Gastrocnemius medialis (tissue), 4 donors: ENCODE data around the gene RAX. TPM values are rescaled to one million over a fixed set of nuclear protein-coding genes. Genes with fewer than 3 reads are reported as not detected.

ENCODE experiments used
- ATAC-seq, 2 donors: fragments of 150-250 bp; one replicate each; pipeline ENCODE4 v1.9.1; 2016
- DNase-seq, 2 donors: peaks; one replicate each; pipeline ENCODE4 v3.0.0-alpha.2; 2019
- H3K27ac ChIP-seq, 4 donors: fragments of 200-600 bp; sonication (generic); 1 replicate in 1 of 4; 2 replicates in 3 of 4; pipeline ENCODE4 v1.5.1; 2016 to 2018; ENCODE audit warnings: mild to moderate bottlenecking in 2 of 4, moderate library complexity in 1 of 4
- H3K27me3 ChIP-seq, 3 donors: fragments of 200-600 bp; sonication (generic) in 2 of 3; 1 replicate in 1 of 3; 2 replicates in 2 of 3; pipeline versions ENCODE4 v1.5.1 to v1.6.0; 2016 to 2019; ENCODE audit warnings: mild to moderate bottlenecking in 1 of 3, moderate library complexity in 1 of 3
- H3K36me3 ChIP-seq, 2 donors: fragments of 200-600 bp; sonication (generic) in 1 of 2; one replicate each; pipeline ENCODE4 v1.5.1; 2017 to 2018
- H3K4me1 ChIP-seq, 2 donors: fragments of 200-600 bp; sonication (generic) in 1 of 2; one replicate each; pipeline ENCODE4 v1.5.1; 2016 to 2017; ENCODE audit warnings: mild to moderate bottlenecking in 2 of 2
- H3K4me3 ChIP-seq, 4 donors: fragments of 200-600 bp; sonication (generic) in 3 of 4; 1 replicate in 1 of 4; 2 replicates in 3 of 4; pipeline ENCODE4 v1.5.1; 2016 to 2019; ENCODE audit warnings: mild to moderate bottlenecking in 2 of 4
- H3K9me3 ChIP-seq, 3 donors: fragments of 200-600 bp; sonication (generic) in 2 of 3; 1 replicate in 1 of 3; 2 replicates in 2 of 3; pipeline ENCODE4 v1.5.1; 2016 to 2019
- POLR2A ChIP-seq, 2 donors: fragments of 450-650 bp; IDR thresholded peaks; one replicate each; pipeline ENCODE4 v1.6.1; 2017; ENCODE audit warnings: antibody characterized with exemption in 2 of 2, mild to moderate bottlenecking in 2 of 2, moderate library complexity in 2 of 2
- in situ Hi-C, 4 donors: fragments of 200-750 bp; cut with MboI; loops; one replicate each; pipeline versions ENCODE4 v1.15.0 to v1.8.0; 2017; ENCODE audit warnings: low sequenced_read_pairs in 4 of 4
- intact Hi-C: fragments of 100-400 bp; cut with DNase I; formaldehyde crosslinking; loops from one replicate; pipeline ENCODE4 v1.15.1; 2023; ENCODE audit warnings: low total_unique reads
- total RNA-seq, 4 donors: library from RNA; depleted of rRNA; stranded (reverse); fragments of >200 nt; gene quantifications; one replicate each; pipeline versions ENCODE4 v1.1.0 to v1.2.3, GENCODE V29; 2016
- TF ChIP-seq, protein P1 (sequence below), 5 experiments: fragments of 450-650 bp in 3 of 5; fragments of 200-600 bp in 2 of 5; sonication (generic) in 2 of 5; IDR thresholded peaks in 4 of 5; conservative IDR thresholded peaks in 1 of 5; 1 replicate in 4 of 5; 2 replicates in 1 of 5; pipeline ENCODE4 v1.5.1; 2016 to 2019; ENCODE audit warnings: antibody characterized with exemption in 5 of 5, mild to moderate bottlenecking in 3 of 5, moderate library complexity in 3 of 5

Gene RAX
- total RNA-seq, 4 donors from 2014 or later = not detected

DNA sequence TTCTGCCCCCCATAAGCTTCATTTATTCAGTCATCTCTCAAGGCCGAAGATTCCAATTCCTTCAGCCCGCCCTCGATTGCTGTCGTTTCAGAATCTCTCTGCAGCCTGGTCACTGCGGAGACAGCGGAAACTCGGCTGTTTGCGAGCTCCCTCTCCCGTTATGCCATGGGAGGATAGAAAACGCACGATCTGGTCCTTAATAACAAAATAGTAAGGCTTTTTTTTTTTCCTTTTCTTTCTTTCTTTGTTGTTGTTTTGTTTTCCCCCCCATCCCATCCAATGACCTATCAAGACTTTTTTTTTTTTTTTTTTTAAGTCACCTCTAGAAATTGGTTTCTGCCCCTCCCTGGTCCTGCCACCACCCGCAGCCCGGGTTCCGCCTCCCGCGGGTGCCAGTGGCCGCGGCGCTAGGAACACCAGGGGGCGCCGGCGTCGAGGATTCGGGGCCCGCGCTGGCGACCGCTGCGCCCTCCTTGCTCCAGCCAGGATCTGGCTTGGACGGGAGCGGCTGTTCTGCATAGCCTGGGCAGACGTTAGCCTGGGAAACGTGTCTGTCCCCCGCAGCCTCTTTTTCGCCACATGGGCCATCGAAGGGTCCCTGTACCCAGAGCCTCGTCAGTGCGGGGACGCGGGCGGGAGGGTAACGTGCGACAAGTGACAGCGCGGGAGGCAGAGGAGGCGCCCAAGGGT lies 35.1 kb upstream of the RAX start:
- Histone ChIP-seq H3K36me3 (no peaks in the 10 kb centered on the region), H3K9me3 (no peaks in the 10 kb centered on the region), H3K27ac (no peak overlapping the region), H3K27me3 (peaks cover 0 to 6% (median 3%) of the 10 kb centered on the region in 3 donors), H3K4me3 (peak overlapping the region; percentile 13 to 57 (median 42)), H3K4me1 (no peaks in the 10 kb centered on the region)
- TF ChIP-seq, protein P1, sequence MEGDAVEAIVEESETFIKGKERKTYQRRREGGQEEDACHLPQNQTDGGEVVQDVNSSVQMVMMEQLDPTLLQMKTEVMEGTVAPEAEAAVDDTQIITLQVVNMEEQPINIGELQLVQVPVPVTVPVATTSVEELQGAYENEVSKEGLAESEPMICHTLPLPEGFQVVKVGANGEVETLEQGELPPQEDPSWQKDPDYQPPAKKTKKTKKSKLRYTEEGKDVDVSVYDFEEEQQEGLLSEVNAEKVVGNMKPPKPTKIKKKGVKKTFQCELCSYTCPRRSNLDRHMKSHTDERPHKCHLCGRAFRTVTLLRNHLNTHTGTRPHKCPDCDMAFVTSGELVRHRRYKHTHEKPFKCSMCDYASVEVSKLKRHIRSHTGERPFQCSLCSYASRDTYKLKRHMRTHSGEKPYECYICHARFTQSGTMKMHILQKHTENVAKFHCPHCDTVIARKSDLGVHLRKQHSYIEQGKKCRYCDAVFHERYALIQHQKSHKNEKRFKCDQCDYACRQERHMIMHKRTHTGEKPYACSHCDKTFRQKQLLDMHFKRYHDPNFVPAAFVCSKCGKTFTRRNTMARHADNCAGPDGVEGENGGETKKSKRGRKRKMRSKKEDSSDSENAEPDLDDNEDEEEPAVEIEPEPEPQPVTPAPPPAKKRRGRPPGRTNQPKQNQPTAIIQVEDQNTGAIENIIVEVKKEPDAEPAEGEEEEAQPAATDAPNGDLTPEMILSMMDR (IDR thresholded peaks at IDR 0.05 in 4 of 5, conservative IDR thresholded peaks at IDR 0.05 in 1 of 5) = peak; percentile 60 to 82 (median 79)
- TF ChIP-seq POLR2A (IDR thresholded peaks at IDR 0.05) = no peak
- peak; percentile 36 to 58 for DNase-seq
- ATAC-seq = peak; percentile 92 to 97
- intact Hi-C loops = loop anchor here (2.0 kb wide), 1 partner anchor 94 kb away; no protein-coding TSS in a partner anchor
- in situ Hi-C loops = loop anchor here in 3 of 4 donors (5.0 to 25.0 kb wide), 3 partner anchors 94 to 106 kb away; no protein-coding TSS in a partner anchor

DNA sequence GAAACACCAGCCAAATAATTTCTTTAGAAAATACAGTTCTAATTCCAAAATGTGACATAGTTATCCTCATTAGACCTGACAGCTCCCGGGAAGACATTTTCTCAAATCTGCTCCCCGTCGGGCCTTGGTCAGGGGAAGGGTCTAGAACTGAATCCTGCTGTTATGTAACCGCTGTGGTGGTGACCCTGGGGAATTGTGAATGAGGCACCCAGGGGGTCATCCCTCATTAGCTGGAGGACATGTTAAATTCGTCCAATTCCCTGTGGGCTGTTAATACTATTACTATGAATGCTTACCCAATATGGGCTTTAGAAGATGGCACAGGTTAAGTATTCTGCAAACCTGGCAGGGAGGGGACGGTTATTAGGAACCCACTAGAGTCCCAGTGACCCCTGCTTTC lies 33.4 kb upstream of the RAX start:
- Histone ChIP-seq H3K27me3 (peaks cover 0 to 6% (median 3%) of the 10 kb centered on the region in 3 donors), H3K27ac (no peak overlapping the region), H3K4me3 (no peak overlapping the region), H3K36me3 (no peaks in the 10 kb centered on the region), H3K9me3 (no peaks in the 10 kb centered on the region), H3K4me1 (no peaks in the 10 kb centered on the region)
- intact Hi-C loops (no loop called here), in situ Hi-C loops (loop anchor here in 3 of 4 donors (5.0 to 25.0 kb wide), 3 partner anchors 96 to 108 kb away; no protein-coding TSS in a partner anchor)
- ATAC-seq (no peak), DNase-seq (no peak)
- TF ChIP-seq POLR2A (IDR thresholded peaks at IDR 0.05) = no peak
- TF ChIP-seq, protein P1 (IDR thresholded peaks at IDR 0.05 in 4 of 5, conservative IDR thresholded peaks at IDR 0.05 in 1 of 5) = no peak

DNA sequence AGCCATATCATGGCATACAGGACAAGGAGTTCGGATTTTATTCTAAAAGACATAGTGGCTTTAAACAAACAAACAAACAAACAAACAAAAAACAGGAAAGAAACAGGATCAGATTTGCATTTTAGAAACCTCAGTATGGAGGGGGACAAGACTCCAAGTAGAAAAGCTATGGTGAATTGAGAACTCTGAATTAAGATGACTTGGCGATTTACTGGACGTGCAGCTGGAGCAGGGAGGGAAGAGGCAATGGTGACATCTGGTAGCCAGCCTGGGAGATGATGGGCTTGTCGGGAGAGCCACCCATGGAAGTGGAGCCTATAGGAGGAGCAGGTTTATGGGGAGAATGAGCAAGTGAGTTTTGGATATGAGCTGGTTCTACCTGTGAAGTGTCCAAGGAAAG lies 32.0 kb upstream of the RAX start:
- H3K4me1 ChIP-seq = no peaks in the 10 kb centered on the region
- intact Hi-C loops = no loop called here
- no peak for ATAC-seq
- H3K27ac ChIP-seq = no peak overlapping the region
- TF ChIP-seq, protein P1 (IDR thresholded peaks at IDR 0.05 in 4 of 5, conservative IDR thresholded peaks at IDR 0.05 in 1 of 5) = no peak
- TF ChIP-seq POLR2A (IDR thresholded peaks at IDR 0.05) = no peak
- in situ Hi-C loops = loop anchor here in 3 of 4 donors (5.0 to 25.0 kb wide), 3 partner anchors 97 to 110 kb away; no protein-coding TSS in a partner anchor
- no peaks in the 10 kb centered on the region for H3K9me3 ChIP-seq
- H3K36me3 ChIP-seq = no peaks in the 10 kb centered on the region
- no peak overlapping the region for H3K4me3 ChIP-seq
- DNase-seq = no peak
- peaks cover 0 to 6% (median 3%) of the 10 kb centered on the region in 3 donors for H3K27me3 ChIP-seq

DNA sequence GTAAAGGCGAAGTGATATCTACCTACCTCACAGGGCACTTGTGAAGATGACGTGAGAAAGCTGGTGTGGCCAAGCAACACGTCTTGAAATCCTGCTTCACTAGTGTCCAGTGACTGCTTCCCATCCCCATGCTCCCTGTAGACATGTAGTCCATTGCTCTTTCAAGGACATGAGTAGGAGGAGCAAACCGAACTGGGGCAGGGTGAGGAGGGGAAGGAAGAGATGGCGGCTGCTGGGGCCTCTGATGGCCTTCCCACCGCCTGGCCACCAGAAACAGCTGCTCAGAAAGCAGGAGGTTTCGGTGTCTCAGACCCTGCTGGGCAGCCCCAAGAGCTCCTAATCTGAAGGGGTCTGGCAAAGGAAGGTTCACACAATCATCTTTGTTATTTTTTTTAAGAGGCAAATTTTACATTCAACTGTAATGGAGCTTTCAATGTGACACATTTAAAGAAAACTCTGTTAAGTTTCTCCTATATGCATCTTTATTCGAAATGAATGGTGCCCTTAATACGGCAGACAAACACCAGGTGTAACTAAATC lies 30.5 kb upstream of the RAX start:
- H3K27me3 ChIP-seq = peaks cover 0 to 3% (median 2%) of the 10 kb centered on the region in 3 donors
- ATAC-seq = no peak
- intact Hi-C loops = no loop called here
- DNase-seq = no peak
- no peaks in the 10 kb centered on the region for H3K9me3 ChIP-seq
- in situ Hi-C loops = loop anchor here in 2 of 4 donors (10.0 to 25.0 kb wide), 2 partner anchors 109 to 111 kb away; no protein-coding TSS in a partner anchor
- no peaks in the 10 kb centered on the region for H3K4me1 ChIP-seq
- no peak overlapping the region for H3K4me3 ChIP-seq
- H3K27ac ChIP-seq = no peak overlapping the region
- H3K36me3 ChIP-seq = no peaks in the 10 kb centered on the region
- TF ChIP-seq, protein P1 (IDR thresholded peaks at IDR 0.05 in 4 of 5, conservative IDR thresholded peaks at IDR 0.05 in 1 of 5) = no peak
